GM12878 (cell line): ENCODE data around the gene TELO2.

ENCODE experiments used
- CBX3 ChIP-seq: fragments of 200-600 bp; sonication (generic); IDR thresholded peaks from 2 replicates; pipeline ENCODE4 v1.6.1; 2016; ENCODE audit warnings: low read depth, borderline replicate concordance
- CTCF ChIP-seq, 3 experiments: IDR thresholded peaks in 2 of 3; conservative IDR thresholded peaks in 1 of 3; 2 replicates each; pipeline ENCODE4 v1.5.1; 2011; ENCODE audit warnings: low read depth in 3 of 3, low read length in 3 of 3, mild to moderate bottlenecking in 3 of 3, control low read depth in 2 of 3, moderate library complexity in 2 of 3, inconsistent platforms in 1 of 3, mixed read lengths in 1 of 3; ENCODE audit not compliant: control insufficient read depth in 2 of 3, insufficient read depth in 1 of 3; ENCODE audit errors: extremely low read depth in 1 of 3
- MAX ChIP-seq: IDR thresholded peaks from 2 replicates; pipeline ENCODE4 v1.6.1; 2012; ENCODE audit warnings: low read depth, low read length, improper control_type of control experiment
- TAF1 ChIP-seq: IDR thresholded peaks from 2 replicates; pipeline ENCODE4 v1.6.1; 2011; ENCODE audit warnings: mild to moderate bottlenecking, low read depth, low read length, borderline replicate concordance
- USF1 ChIP-seq: IDR thresholded peaks from 2 replicates; pipeline ENCODE4 v1.6.1; 2011; ENCODE audit warnings: borderline replicate concordance, low read depth, mild to moderate bottlenecking, moderate library complexity, mixed read lengths, low read length; ENCODE audit not compliant: insufficient read depth; ENCODE audit errors: extremely low read length

- TF ChIP-seq MAX (no peak), CBX3 (no peak), TAF1 (no peak), USF1 (no peak), CTCF (IDR thresholded peaks at IDR 0.05 in 2 of 3, conservative IDR thresholded peaks at IDR 0.05 in 1 of 3; ENCODE audit: control insufficient read depth in 2 of 3, extremely low read depth in 1 of 3, insufficient read depth in 1 of 3, low read depth in 3 of 3, low read length in 3 of 3) (no peak)
Observed at GRCh38 chr16:1477033-1477432, 16.1 kb upstream of the TELO2 start.
